Daoy (cell line): ENCODE data around the gene PRDM8. TPM values are rescaled to one million over a fixed set of nuclear protein-coding genes. Genes with fewer than 3 reads are reported as not detected.
A peak's percentile ranks its signal among the peaks of the same experiment; 100 is the strongest.
"Not testable (repeated sequence)": the region's sequence is repeated elsewhere in the genome, so short reads cannot be mapped to it uniquely, and the experiment has no call there.

Experiments used
- DNase-seq: peaks from one replicate; pipeline ENCODE4 v3.0.0-alpha.2; 2015; ENCODE audit warnings: low read depth
- total RNA-seq: library from RNA; depleted of rRNA; stranded (reverse); fragments of >200 nt; shearing (Covaris generic); gene quantifications from 2 replicates; pipeline ENCODE4 v1.2.3, GENCODE V29; 2014; rRNA removed

The PRDM8 gene
- total RNA-seq, 1 experiment from 2014 or later: 0.69 TPM

GRCh38 chr4:80226094-80226493, 28.8 kb downstream of the PRDM8 start:
- no peak for DNase-seq

- DNase-seq: no peak
Observed at GRCh38 chr4:80228460-80228859, 31.2 kb downstream of the PRDM8 start.

- no peak for DNase-seq
Observed at GRCh38 chr4:80229128-80229527, 31.8 kb downstream of the PRDM8 start.

- no peak for DNase-seq
Observed at GRCh38 chr4:80229590-80229989, 32.3 kb downstream of the PRDM8 start.

- no peak for DNase-seq
Observed at GRCh38 chr4:80231180-80231579, 33.9 kb downstream of the PRDM8 start.

GRCh38 chr4:80232707-80233370, 35.5 kb downstream of the PRDM8 start:
- no peak for DNase-seq

- no peak for DNase-seq
Observed at GRCh38 chr4:80233390-80233789, 36.1 kb downstream of the PRDM8 start.

- DNase-seq: no peak
Observed at GRCh38 chr4:80235451-80235850, 38.1 kb downstream of the PRDM8 start.

GRCh38 chr4:80237992-80238391, 40.7 kb downstream of the PRDM8 start:
- peak; percentile 47 for DNase-seq

GRCh38 chr4:80239480-80240150, 42.3 kb downstream of the PRDM8 start:
- no peak for DNase-seq

- no peak for DNase-seq
Observed at GRCh38 chr4:80240976-80241375, 43.7 kb downstream of the PRDM8 start.

GRCh38 chr4:80243274-80244018, 46.1 kb downstream of the PRDM8 start:
- no peak for DNase-seq

- DNase-seq: not testable (repeated sequence)
Observed at GRCh38 chr4:80247484-80247883, 50.2 kb downstream of the PRDM8 start.

GRCh38 chr4:80249144-80249543, 51.8 kb downstream of the PRDM8 start:
- no peak for DNase-seq

- no peak for DNase-seq
Observed at GRCh38 chr4:80252427-80252826, 55.1 kb downstream of the PRDM8 start.

- no peak for DNase-seq
Observed at GRCh38 chr4:80252953-80253352, 55.6 kb downstream of the PRDM8 start.

GRCh38 chr4:80253510-80253909, 56.2 kb downstream of the PRDM8 start:
- DNase-seq: no peak

Other genes starting within 250 kb of the PRDM8 start
- gene ANTXR2, start 124.3 kb upstream of the PRDM8 start, total RNA-seq: 6.6 and 10.0 TPM in 2 replicates
- 0.23 and 0.42 TPM in 2 replicates for gene FGF5, start 69.2 kb downstream of the PRDM8 start, total RNA-seq
- gene CFAP299, start 138.2 kb downstream of the PRDM8 start, total RNA-seq: 2.5 TPM in 1 of 2 replicates, not detected in the other